Tibial nerve (tissue), 4 donors: ENCODE results near the gene RABEP2. TPM values are rescaled to one million over a fixed set of nuclear protein-coding genes. Genes with fewer than 3 reads are reported as not detected.

ENCODE experiments used
- DNase-seq, 2 donors: peaks; one replicate each; pipeline ENCODE4 v3.0.0-alpha.2; 2019; ENCODE audit warnings: low spot score in 2 of 2
- H3K27ac ChIP-seq, 4 donors: fragments of 200-600 bp; sonication (generic) in 3 of 4; one replicate each; pipeline ENCODE4 v1.5.1; 2017 to 2019; ENCODE audit warnings: mild to moderate bottlenecking in 1 of 4
- H3K27me3 ChIP-seq, 2 donors: fragments of 200-600 bp; sonication (generic) in 1 of 2; one replicate each; pipeline versions ENCODE4 v1.5.1 to v1.6.0; 2017 to 2019
- H3K36me3 ChIP-seq, 3 donors: fragments of 200-600 bp; sonication (generic); one replicate each; pipeline ENCODE4 v1.5.1; 2018 to 2019
- H3K4me1 ChIP-seq, 4 donors: fragments of 200-600 bp; sonication (generic) in 3 of 4; one replicate each; pipeline ENCODE4 v1.5.1; 2017 to 2019
- H3K4me3 ChIP-seq, 4 donors: fragments of 200-600 bp; sonication (generic) in 3 of 4; one replicate each; pipeline ENCODE4 v1.5.1; 2017 to 2019; ENCODE audit warnings: mild to moderate bottlenecking in 1 of 4, moderate library complexity in 1 of 4
- H3K9me3 ChIP-seq, 4 donors: fragments of 200-600 bp; sonication (generic) in 3 of 4; one replicate each; pipeline ENCODE4 v1.5.1; 2017 to 2019
- EP300 ChIP-seq, 2 donors: sonication (generic); formaldehyde crosslinking; IDR thresholded peaks; one replicate each; pipeline ENCODE4 v1.6.1; 2017; ENCODE audit warnings: antibody characterized with exemption in 2 of 2, mild to moderate bottlenecking in 1 of 2
- POLR2A ChIP-seq, 2 donors: fragments of 450-650 bp; IDR thresholded peaks; one replicate each; pipeline ENCODE4 v1.6.1; 2017; ENCODE audit warnings: antibody characterized with exemption in 2 of 2, mild to moderate bottlenecking in 2 of 2, moderate library complexity in 2 of 2
- WGBS, 2 donors: methylation state at CpG; one replicate each; pipeline ENCODE4 v1.1.5; 2018; 5-methylcytosine and 5-hydroxymethylcytosine counted together
- small RNA-seq: library from RNA; depleted of rRNA; stranded (forward); fragments of <200 nt; gene quantifications from one replicate; pipeline ENCODE3, GENCODE V24; 2016
- total RNA-seq, 4 donors: library from RNA; depleted of rRNA; stranded (reverse); fragments of >200 nt; gene quantifications; one replicate each; pipeline ENCODE4 v1.1.0, GENCODE V29; 2016
- TF ChIP-seq, protein P1 (sequence below), 5 experiments: fragments of 200-600 bp in 3 of 5; fragments of 450-650 bp in 2 of 5; sonication (generic) in 3 of 5; IDR thresholded peaks; one replicate each; pipeline ENCODE4 v1.5.1; 2016 to 2019; ENCODE audit warnings: antibody characterized with exemption in 5 of 5, mild to moderate bottlenecking in 3 of 5, moderate library complexity in 2 of 5

The RABEP2 gene
- total RNA-seq, 4 donors from 2014 or later: 30.3 to 57.0 (median 32.4) TPM

- Histone ChIP-seq H3K36me3 (peaks cover 0 to 37% (median 23%) of the 10 kb centered on the region in 3 donors), H3K27ac (peak overlapping the region; percentile 89 to 96 (median 94)), H3K9me3 (no peaks in the 10 kb centered on the region), H3K4me3 (peak overlapping the region; percentile 75 to 99 (median 88)), H3K4me1 (peaks cover 0 to 34% (median 10%) of the 10 kb centered on the region in 4 donors), H3K27me3 (no peaks in the 10 kb centered on the region)
- WGBS, 2 donors: 3% methylated on average over 36 to 37 of the region's 42 CpGs
- peak in 1 of 2 donors; percentile 17 for DNase-seq
- no peak for TF ChIP-seq EP300 (IDR thresholded peaks at IDR 0.05)
- TF ChIP-seq, protein P1, sequence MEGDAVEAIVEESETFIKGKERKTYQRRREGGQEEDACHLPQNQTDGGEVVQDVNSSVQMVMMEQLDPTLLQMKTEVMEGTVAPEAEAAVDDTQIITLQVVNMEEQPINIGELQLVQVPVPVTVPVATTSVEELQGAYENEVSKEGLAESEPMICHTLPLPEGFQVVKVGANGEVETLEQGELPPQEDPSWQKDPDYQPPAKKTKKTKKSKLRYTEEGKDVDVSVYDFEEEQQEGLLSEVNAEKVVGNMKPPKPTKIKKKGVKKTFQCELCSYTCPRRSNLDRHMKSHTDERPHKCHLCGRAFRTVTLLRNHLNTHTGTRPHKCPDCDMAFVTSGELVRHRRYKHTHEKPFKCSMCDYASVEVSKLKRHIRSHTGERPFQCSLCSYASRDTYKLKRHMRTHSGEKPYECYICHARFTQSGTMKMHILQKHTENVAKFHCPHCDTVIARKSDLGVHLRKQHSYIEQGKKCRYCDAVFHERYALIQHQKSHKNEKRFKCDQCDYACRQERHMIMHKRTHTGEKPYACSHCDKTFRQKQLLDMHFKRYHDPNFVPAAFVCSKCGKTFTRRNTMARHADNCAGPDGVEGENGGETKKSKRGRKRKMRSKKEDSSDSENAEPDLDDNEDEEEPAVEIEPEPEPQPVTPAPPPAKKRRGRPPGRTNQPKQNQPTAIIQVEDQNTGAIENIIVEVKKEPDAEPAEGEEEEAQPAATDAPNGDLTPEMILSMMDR (IDR thresholded peaks at IDR 0.05): no peak
- no peak for TF ChIP-seq POLR2A (IDR thresholded peaks at IDR 0.05)
Measured at GRCh38 chr16:28863929-28864793, 60.9 kb downstream of the RABEP2 start.

DNA sequence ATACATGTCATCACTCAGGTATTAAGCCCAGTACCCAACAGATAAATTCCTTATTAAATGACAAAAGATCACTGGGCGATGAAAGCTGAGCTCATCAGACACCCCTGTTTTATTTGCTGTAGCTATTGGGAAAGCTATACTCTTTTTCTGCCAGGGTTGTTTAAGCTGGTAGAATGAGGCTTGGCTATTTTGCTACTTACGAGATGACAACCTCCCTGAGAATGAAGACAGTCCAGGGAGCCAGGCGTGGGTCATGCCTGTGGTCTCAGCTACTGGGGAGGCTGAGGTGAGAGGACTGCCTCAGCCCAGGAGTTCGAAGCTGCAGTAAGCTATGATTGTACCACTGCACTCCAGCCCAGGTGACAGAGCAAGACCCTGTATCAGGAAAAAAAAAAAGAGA lies 65.7 kb downstream of the RABEP2 start:
- TF ChIP-seq, protein P1 (IDR thresholded peaks at IDR 0.05): no peak
- TF ChIP-seq POLR2A (IDR thresholded peaks at IDR 0.05): no peak
- no peak for TF ChIP-seq EP300 (IDR thresholded peaks at IDR 0.05)
- Histone ChIP-seq H3K36me3 (peaks cover 0 to 7% (median 0%) of the 10 kb centered on the region in 3 donors), H3K27me3 (no peaks in the 10 kb centered on the region), H3K4me1 (peaks cover 0 to 12% (median under 1%) of the 10 kb centered on the region in 4 donors), H3K4me3 (no peak overlapping the region), H3K27ac (no peak overlapping the region), H3K9me3 (no peaks in the 10 kb centered on the region)
- DNase-seq: no peak
- WGBS, 2 donors: 74 to 84% methylated on average over 4 of the region's 4 CpGs

DNA sequence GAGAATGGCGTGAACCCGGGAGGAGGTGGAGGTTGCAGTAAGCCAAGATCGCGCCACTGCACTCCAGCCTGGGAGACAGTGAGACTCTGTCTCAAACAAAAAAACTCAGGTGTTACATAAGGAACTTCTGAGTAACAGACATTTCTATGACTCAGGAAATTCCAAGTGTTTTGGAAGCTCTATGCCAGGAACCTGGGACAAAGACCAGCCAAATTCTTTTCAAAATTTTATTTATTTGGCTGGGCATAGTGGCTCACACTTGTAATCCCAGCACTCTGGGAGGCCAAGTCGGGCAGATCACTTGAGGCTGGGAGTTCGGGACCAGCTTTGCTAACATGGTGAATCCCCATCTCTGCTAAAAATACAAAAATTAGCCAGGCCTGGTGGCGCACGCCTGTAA lies 66.6 kb downstream of the RABEP2 start:
- Histone ChIP-seq H3K36me3 (peaks cover 0 to 7% (median 0%) of the 10 kb centered on the region in 3 donors), H3K27ac (no peak overlapping the region), H3K4me1 (peaks cover 0 to 9% (median 0%) of the 10 kb centered on the region in 4 donors), H3K9me3 (no peaks in the 10 kb centered on the region), H3K4me3 (no peak overlapping the region), H3K27me3 (no peaks in the 10 kb centered on the region)
- 91 to 93% methylated on average over 8 of the region's 8 CpGs for WGBS, 2 donors
- DNase-seq: no peak
- TF ChIP-seq POLR2A (IDR thresholded peaks at IDR 0.05): no peak
- TF ChIP-seq EP300 (IDR thresholded peaks at IDR 0.05): no peak
- TF ChIP-seq, protein P1 (IDR thresholded peaks at IDR 0.05): no peak

Small RNAs within 50 kb of the gene (small RNA-seq; reads per million reads assigned to genes)
- not detected for gene RF00416

Other genes with a start within 250 kb of the RABEP2 start
- 100 to 1,000 TPM; 158 to 275 (median 197) TPM for gene EIF3C, start 213.8 kb downstream of the RABEP2 start, total RNA-seq
- gene NPIPB9, start 173.5 kb downstream of the RABEP2 start, total RNA-seq: 10 to 100 TPM in 2 of 4 donors, 1 to 10 TPM in 2; 8.4 to 15.9 (median 10.9) TPM
- 100 to 1,000 TPM in 1 of 4 donors, 10 to 100 TPM in 3; 57.6 to 121 (median 87.7) TPM for gene ATXN2L, start 102.2 kb downstream of the RABEP2 start, total RNA-seq
- 100 to 1,000 TPM in 3 of 4 donors, 10 to 100 TPM in 1; 88.1 to 136 (median 116) TPM for gene TUFM, start 78.9 kb downstream of the RABEP2 start, total RNA-seq
- 10 to 100 TPM; 33.7 to 44.8 (median 43.0) TPM for gene SH2B1, start 61.4 kb downstream of the RABEP2 start, total RNA-seq
- under 1 TPM; 0.20 to 0.90 (median 0.21) TPM for gene ATP2A1, start 46.8 kb downstream of the RABEP2 start, total RNA-seq
- gene CD19, start 6.7 kb upstream of the RABEP2 start, total RNA-seq: 1 to 10 TPM in 1 of 4 donors, under 1 TPM in 1, not detected in 2; 0.59 to 1.3 TPM
- gene NFATC2IP, start 25.7 kb upstream of the RABEP2 start, total RNA-seq: 10 to 100 TPM; 32.1 to 34.5 (median 34.0) TPM
- gene SPNS1, start 49.5 kb upstream of the RABEP2 start, total RNA-seq: 10 to 100 TPM in 3 of 4 donors, 1 to 10 TPM in 1; 9.8 to 38.4 (median 25.6) TPM
- 10 to 100 TPM in 3 of 4 donors, 1 to 10 TPM in 1; 9.4 to 15.3 (median 12.4) TPM for gene LAT, start 59.8 kb upstream of the RABEP2 start, total RNA-seq